IPS DF 4.7 (cell line): ENCODE measurements around the gene PLAAT4.

ENCODE experiments used
- DNase-seq: peaks from one replicate; pipeline ENCODE4 v3.0.0-alpha.2; 2013; ENCODE audit warnings: low spot score; ENCODE audit errors: extremely low read depth

Gene PLAAT4, protein sequence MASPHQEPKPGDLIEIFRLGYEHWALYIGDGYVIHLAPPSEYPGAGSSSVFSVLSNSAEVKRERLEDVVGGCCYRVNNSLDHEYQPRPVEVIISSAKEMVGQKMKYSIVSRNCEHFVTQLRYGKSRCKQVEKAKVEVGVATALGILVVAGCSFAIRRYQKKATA

GRCh38 chr11:63536669-63537292 lies at the start of gene PLAAT4:
Gene PLAAT4 (plus strand): TSS chr11:63536808. CDS start chr11:63536869, 61 bp downstream.
- no peak for DNase-seq

DNA sequence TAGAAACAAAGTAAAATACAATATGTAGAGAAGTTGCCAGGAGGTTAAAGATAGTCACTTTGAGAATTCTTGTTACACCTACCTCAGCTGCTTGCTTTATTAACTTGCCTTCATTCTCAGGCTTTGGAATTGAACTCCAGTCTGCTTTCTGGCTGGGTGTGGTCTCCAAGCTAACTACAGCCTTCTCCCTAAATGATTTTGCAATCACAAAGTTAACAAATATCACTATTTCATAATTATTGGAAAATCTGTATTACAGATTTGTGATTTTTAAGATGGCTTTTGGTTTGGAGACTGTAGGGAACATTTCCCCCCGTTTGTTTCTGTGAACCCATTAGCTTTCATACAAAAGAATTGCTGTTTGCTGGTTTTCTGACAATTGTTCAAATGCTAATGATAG lies 47.8 kb upstream of the PLAAT4 start:
- no peak for DNase-seq

- DNase-seq, result no peak
These were observed 46.7 kb upstream of the PLAAT4 start for GRCh38 chr11:63489879-63490278.

DNA sequence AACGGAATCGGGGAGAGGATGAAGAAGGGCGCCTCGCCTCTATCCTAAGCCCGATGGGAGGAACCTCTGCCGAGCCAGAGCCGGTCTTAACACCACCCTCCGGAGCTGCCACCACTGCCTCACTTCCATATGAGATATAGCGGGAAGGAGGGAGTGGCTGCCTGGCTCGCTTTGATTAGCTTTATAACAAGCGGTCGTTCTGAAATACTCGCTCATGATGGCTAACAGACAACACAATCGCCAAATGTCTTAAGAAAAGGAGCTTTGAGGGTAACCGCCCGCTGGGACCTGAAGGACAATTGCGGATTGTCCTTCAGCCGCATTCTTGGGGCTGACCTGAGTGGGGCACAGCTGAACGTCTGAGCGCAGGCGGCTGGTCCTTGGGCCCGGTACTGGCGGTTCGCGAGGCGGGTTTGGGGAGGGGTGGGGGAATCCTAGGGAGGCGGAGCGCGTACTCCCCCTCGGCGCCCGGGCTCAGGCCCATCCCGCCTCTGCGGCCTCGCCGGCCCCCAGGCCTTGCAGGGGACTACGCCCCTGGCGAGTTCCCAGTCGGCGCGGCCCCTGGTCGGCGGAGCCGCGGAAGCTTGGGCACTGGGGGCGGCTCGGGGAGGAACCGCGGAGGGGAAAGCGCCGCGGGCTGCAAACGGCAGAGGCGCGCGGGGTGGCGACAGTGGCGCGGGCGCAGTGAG lies 45.9 kb upstream of the PLAAT4 start, which contains the start of gene PLAAT5:
TSS of gene PLAAT5 (minus strand) at position 617 of the 689 bp plus-strand sequence. CDS start at position 484, 133 bp downstream.
- DNase-seq, result no peak

DNA sequence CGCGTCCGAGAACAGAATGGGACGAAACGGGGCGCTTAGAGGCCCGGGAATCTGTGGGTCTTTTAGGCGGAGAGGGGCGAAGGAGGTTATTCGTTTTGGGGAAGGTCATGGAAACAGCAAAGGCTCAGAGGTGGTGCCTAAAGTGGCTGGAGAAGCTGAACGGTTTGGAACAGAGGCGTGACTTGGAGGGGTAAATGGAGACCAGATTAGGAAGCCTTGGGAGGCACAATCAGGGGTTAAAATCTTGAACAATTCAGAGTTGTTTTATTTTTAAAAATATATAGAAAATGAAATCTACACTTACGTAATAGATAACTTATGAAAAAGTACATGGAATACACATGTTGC lies 45.4 kb upstream of the PLAAT4 start:
- no peak for DNase-seq

GRCh38 chr11:63491636-63492372 lies 44.8 kb upstream of the PLAAT4 start:
- no peak for DNase-seq

DNA sequence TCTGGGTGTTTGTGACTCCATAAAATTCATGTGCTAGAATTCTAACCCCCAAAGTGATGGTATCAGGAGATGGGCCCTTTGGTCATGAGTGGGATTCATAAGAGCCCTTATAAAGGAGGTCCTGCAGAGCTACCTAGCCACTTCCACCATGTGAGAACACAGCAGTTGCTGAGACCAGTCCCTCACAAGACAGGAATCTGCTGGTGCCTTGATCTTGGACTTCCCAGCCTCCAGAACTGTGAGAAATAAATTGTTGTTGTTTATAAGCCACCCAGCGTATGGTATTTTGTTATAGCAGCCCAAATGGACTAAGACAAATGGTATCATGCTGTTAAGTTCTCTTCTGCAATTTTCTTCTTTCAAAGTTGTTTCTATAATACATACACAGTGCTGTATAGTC lies 44.2 kb upstream of the PLAAT4 start:
- no peak for DNase-seq

- no peak for DNase-seq
These were observed 43.5 kb upstream of the PLAAT4 start for GRCh38 chr11:63493127-63493526.

DNA sequence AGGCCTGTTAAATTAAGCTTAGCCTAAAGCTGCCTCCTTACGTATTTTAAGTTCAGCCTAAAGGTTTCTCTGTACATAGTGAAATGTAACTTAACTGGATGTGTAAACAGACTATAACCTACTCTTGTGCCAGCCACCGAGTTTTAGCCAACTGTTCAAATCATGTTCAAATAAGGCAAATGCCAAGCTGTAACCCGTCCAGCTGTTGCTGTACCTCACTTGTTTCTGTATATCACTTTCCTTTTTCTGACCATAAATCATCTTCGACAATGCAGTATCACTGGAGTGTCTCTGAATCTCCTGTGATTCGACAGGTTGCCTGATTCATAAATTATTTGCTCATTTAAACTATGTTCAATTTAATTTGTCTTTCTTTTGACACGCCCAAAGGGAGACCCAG lies 41.6 kb upstream of the PLAAT4 start:
- DNase-seq, result no peak

DNA sequence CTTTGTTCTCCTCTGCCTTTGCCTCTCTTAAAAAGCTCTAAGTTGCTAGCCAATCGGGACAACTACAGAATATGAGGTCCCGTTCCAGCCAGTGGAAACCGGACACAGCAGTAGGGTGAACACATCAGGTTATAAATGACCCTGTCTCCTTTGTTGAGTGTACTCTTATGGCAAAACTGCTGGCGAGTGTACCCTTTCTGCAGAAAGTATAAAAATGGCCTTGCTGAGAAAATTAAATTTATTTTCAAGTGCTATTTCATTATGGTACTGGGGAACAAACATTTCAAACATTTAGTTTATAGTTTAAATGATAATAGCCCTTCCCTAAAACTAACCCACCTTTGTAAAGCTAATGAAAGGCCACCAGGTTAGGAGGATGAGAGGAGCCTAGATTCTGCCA lies 36.7 kb upstream of the PLAAT4 start:
- DNase-seq, result no peak

DNA sequence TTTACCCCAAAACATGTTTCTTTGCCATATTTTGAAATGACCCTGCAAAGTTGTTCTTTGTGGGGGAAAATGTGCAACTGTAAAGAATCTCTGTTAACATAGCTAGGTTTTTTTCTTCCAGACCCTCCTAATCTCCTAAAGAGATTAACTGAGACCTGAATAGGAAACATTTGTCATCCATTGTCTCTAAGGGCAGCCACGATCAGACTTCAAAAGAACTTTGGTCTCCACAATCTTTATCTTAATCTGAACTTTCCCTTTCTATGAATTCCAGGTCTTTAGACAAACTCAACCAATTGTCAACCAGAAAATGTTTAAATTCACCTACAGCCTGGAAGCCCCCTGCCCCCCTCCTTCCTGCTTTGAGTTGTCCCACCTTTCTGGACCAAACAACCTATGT lies 35.4 kb upstream of the PLAAT4 start:
- DNase-seq, result no peak

- no peak for DNase-seq
These were observed 34.3 kb upstream of the PLAAT4 start for GRCh38 chr11:63502252-63502820.

DNA sequence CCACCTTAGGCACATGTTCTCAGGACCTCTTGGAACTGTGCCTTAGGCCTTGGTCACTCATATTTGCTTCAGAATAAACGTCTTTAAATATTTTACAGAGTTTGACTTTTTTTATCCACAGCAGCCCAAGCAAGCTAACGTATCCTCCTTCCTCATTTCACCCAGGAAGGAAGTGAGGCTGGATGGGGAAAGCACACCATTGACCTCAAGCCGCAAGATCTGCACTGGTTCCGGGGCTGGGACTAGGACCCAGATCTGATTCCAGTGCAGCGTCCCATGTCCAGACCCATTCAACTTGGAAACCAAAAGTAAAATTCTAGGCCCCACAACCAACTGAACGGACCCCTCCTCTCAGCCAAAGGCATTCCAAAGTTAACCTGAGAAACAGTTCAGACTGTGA lies 33.1 kb upstream of the PLAAT4 start:
- no peak for DNase-seq

DNA sequence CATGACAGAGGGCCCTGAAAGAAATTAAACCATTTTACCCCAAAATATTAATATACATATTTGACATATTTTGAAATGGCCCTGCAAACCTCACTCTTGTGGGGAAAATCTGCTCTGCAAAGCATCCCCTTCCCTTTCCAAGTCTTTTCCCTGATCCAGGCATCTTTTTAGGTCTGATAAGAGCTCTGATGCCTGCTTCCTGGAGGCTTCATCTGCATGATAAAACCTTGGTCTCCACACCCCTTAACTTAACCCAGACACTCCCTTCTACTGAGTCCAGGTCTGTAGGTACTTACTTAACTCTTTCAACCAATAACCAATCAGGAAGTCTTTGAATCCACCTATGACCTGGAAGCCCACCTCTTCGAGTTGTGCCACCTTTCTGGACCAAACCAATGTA lies 32.6 kb upstream of the PLAAT4 start:
- DNase-seq, result no peak

- DNase-seq, result no peak
These were observed 31.5 kb upstream of the PLAAT4 start for GRCh38 chr11:63504933-63505586.

DNA sequence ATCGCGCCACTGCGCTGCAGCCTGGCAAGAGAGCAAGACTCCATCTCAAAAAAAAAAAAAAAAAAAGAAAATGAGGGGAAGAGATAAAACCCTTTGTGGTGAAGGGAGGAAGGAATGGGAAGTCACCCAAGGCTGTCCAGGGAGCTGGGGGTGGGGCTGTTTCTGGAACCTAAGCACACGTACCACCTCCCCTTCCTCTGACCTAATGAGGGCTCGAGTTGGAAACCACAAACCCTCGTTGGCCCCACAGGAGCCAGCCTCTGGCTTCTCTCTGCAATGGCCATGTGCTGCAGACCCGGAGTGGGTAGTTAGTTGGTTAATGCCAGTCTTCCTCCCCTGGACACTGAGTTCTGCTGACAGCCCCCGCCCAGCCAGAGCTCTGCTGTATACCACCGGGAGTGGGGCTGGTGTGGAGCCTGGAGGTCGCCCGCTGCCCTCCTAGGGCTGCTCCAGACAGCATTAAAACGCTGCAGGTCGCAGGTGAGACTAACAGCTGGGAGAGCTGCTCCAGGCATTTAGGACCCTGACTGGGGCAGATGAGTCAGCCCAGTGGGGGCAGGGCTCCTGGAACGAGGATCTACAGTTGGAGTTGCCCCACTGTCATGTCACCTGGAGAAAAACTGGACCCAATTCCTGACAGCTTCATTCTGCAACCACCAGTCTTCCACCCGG lies 30.6 kb upstream of the PLAAT4 start, which contains the start of gene LGALS12:
TSS of gene LGALS12 (plus strand) at position 228 of the 672 bp plus-strand sequence. CDS start at position 603, 375 bp downstream.
- DNase-seq, result no peak

DNA sequence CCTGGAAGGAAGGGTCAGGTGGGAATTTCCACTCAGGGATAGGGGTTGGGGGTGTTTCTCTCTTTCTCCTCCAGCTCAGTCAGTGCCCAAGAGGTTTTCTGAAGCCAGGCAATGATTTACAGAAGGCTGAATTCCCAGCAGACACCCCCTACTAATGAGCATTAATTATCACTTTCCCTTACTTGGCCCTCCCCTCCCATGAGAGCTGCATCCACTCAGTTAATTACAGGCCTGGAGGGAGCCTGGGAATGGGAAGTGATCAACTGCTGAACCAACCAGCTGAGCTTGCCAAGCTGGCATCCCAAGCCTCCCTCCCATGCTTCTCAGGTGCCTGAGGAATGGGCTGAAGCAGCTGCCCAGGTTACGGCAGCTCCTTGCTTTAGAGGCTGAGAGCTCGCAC lies 29.7 kb upstream of the PLAAT4 start:
- no peak for DNase-seq

GRCh38 chr11:63507511-63507910 lies 29.1 kb upstream of the PLAAT4 start:
- no peak for DNase-seq

- DNase-seq, result no peak
These were observed 28.6 kb upstream of the PLAAT4 start for GRCh38 chr11:63508009-63508408.

DNA sequence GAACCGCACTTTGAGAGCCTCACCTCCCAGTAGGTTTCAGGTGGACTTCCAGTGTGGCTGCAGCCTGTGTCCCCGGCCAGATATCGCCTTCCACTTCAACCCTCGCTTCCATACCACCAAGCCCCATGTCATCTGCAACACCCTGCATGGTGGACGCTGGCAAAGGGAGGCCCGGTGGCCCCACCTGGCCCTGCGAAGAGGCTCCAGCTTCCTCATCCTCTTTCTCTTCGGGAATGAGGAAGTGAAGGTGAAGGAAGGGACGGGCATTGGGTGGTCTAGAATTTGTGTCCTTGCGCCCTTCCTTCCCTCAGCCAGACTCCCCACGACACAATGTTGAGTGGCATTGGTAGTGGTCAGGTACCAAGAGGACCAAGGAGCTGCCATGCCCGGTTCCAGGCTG lies 27.9 kb upstream of the PLAAT4 start:
- no peak for DNase-seq
